Measurements from ENCODE around the gene PRKAG2. TPM values are rescaled to one million over a fixed set of nuclear protein-coding genes. Genes with fewer than 3 reads are reported as not detected.

Gene PRKAG2
- polyA plus RNA-seq, 5 donors = 14.3 to 21.6 (median 17.3) TPM

GRCh38 chr7:151626422-151627115 is 250.3 kb downstream of the PRKAG2 start:
- no peak for DNase-seq

GRCh38 chr7:151625606-151626005 is 251.3 kb downstream of the PRKAG2 start:
- no peak for DNase-seq

DNA sequence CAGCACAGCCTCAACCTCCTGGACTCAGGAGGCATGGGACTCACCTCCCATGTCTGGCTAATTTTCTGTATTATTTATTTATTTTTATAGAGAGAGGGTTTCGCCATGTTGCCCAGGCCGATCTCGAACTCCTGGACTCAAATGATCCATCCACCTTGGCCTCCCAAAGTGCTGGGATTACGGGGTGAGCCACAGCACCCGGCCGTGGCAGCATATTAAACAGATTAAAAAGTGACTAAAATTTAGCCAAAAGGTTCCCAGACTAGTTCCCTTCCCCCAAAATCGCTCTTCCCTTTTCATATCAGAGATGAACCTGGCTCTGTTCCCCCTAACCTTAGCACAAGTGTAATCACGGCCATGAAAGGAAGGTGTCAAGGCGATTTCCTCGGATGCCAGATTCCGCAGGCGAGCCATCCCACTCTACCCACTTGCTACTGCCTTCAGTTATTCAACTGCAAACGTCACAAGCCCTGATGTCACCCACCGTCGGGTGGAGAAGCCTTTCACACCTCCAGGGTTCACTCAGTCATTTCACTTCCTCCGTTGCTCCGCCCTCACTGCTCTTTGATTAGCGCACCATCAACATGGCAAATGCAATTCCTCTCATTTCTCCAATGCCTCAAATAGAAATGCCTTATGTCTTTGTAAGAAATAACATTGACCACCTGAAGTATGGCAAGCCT is 252.5 kb downstream of the PRKAG2 start:
- no peak for DNase-seq

DNA sequence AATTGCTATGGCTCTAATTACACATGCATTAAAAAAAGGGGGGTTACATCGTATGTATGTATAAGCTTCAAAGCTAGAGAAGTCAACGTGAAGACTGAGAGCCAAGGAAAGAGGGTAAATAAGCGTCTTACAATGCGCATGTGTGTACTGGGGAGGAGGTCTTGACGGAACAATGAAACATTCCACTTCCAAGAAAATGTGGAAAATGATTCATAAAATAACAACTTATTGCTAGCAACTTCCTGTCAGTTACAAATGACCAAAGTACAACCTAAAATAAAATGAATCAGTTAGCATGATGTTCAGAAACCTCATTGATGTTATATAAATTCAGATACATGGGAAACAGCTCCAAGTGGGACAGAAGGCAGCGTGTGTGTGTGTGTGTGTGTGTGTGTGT is 253.1 kb downstream of the PRKAG2 start:
- no peak for DNase-seq

DNA sequence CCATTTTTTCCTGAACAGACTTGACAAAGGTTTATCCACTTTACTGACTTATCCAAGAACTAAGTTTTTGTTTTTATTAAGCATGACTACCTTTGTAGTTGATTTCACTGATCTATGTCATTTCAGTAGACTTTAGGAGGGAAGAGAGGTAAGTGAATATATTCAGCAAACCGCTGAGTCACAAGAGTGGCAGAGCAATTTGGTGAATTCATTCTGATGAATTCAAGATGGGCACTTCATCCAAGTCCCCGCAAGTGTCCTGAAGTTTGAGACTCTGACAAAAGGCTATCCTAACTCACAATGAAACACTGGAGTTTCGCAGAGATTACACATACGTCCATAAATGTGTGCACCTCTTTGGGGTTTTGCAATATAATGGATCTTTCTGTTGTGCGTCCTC is 255.0 kb downstream of the PRKAG2 start:
- DNase-seq = no peak

DNA sequence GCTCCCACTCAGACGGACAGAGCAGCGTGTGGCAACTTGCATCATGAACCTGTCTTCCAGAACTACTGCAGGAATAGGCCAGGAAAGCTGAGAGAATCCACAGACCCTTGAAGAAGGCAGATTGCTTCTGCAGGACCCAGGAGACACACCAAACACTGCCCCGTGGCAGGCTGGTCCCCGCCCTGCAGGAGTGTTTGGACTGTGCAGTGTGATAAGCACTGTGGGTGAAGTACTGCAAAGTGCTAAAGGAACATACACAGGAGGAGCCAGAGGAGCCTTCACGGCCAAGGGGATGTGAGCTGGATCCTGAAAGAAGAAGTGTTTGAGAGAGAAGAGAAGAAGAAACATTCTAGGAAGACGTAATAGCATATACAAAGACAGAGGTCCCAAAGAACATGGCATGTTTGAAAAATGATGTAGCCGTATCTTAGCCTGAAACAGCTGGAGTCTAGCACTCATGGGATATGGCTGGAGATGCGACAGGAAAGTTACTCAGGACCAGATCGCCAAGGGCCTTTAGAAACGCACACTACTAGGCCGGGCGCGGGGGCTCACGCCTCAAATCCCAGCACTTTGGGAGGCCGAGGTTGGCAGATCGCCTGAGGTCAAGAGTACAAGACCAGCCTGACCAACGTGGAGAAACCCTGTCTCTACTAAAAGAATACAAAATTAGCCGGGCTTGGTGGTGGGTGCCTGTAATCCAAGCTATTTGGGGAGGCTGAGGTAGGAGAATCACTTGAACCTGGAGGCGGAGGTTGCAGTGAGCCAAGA is 260.3 kb downstream of the PRKAG2 start:
- DNase-seq = no peak

DNA sequence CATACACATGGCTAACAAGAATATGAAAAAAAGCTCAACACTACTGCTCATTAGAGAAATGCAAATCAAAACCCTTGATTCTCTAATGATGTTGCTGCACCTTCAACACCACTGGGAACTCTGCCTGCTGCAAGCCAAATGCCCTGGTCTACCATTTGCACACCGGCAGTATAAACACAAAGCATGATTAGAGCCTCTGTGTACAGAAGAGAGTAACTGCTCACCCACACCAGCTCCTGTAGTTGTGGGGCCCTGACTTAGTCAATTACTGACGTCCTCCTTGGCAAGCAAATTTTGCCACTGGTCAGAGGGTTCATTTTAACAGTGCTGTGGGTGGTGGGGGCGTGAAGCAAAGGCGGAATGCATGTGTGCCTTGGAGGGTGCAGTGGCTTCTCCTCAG is 261.1 kb downstream of the PRKAG2 start:
- no peak for DNase-seq

- DNase-seq = no peak
Observed at GRCh38 chr7:151615058-151615457, 261.9 kb downstream of the PRKAG2 start.

DNA sequence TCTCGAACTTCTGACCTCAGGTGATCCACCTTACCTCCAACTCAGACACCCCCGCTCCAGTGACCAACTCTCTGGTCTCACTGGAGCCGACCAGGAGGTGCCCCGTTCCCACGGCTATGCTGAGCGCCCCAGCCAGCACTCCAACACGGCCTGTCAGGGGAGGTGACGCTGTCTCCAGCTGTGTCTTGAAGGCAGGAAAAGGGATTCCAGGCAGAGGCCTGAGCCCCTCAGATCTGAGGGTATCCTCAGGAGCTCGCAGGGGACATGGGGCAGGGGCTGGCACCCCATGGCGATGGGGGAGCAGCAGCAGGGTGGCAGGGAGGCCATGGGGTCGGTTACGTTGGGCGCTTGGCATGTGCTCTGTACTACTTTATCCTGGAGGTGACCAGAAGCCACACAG is 262.9 kb downstream of the PRKAG2 start:
- no peak for DNase-seq

GRCh38 chr7:151611878-151612277 is 265.0 kb downstream of the PRKAG2 start:
- DNase-seq = no peak

DNA sequence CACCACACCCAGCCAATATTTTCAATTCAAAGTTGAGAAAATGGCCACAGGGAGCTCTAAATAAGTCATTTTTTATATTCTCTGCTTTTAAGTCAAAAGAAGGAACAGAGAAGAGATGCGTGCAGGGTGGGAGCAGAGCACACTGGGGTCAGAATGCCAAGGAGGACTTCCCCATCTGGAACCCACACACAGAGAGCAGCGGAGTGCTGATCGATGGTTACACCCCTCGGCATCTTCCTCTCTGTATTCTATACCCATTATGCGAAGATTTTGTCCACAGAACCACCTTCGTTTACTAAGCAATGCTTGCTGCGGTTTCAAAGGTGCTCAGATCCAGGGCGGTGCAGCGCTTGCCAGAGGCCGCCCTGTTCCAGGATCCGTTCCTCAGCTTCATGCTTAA is 265.9 kb downstream of the PRKAG2 start:
- no peak for DNase-seq

DNA sequence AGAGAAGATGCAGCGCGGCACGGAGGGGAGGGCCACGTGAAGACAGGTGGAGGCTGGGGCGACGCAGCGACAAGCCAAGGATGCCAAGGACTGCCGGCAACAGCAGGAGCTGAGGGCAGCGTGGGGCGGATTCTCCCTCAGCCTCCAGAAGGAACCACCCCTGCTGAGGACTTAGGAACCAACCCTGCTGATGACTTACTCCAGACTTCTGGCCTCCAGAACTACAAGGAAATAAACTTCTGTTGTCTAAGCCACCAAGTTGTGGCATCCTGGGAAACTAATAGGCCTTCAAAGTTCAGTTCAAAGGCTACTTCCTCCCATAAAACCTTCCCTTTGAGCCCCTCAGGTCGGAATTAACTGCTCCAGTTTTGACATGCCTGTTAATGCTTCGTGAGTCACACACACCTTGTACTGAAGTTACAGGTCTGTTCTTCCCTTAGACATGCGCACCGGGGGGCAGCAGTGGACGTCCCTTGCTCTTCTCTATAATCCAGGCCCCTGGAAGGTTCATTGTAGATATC is 268.8 kb downstream of the PRKAG2 start:
- DNase-seq = no peak

DNA sequence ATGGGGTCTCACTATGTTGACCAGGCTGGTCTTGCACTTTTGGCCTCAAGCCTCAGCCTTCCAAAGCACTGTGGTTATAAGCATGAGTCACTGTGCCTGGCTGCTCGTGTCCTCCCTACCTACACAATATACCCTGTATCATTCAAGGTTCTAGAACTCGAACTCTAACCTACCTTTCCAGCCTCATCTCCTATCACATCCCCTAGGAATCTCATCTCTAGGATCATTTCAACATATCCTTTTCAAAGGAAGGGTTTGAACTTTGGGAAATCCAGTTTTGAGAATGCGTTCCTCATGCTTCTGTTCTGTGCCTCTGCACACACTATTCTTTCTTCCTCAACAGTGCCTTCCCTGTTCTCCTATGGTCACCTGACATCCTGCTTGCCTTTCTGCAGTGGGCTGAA is 269.4 kb downstream of the PRKAG2 start:
- DNase-seq = no peak

- no peak for DNase-seq
Observed at GRCh38 chr7:151603951-151604350, 273.0 kb downstream of the PRKAG2 start.

GRCh38 chr7:151601521-151602305 is 275.2 kb downstream of the PRKAG2 start:
- DNase-seq = no peak

DNA sequence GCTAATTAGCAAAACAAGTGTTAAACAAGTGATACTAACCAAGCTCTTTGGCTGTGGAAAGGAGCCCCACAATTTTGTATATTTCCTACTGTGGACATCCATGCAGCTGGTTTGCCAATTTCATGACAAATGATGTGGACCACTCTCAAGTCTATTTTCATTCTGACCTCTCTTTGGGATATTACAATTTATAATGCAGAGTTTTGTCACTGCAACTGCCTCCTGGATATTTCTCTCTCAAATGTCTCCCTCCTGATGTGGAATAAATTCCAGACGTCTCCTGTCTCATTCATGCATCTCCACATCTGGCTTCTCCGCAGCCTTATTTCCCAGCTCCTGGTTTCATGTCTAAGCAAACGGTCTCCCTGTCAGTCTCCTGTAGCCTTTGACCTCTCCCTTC is 276.6 kb downstream of the PRKAG2 start:
- no peak for DNase-seq

- DNase-seq = no peak
Observed at GRCh38 chr7:151599401-151600227, 277.3 kb downstream of the PRKAG2 start.

GRCh38 chr7:151597541-151598444 is 279.1 kb downstream of the PRKAG2 start:
- DNase-seq = no peak

DNA sequence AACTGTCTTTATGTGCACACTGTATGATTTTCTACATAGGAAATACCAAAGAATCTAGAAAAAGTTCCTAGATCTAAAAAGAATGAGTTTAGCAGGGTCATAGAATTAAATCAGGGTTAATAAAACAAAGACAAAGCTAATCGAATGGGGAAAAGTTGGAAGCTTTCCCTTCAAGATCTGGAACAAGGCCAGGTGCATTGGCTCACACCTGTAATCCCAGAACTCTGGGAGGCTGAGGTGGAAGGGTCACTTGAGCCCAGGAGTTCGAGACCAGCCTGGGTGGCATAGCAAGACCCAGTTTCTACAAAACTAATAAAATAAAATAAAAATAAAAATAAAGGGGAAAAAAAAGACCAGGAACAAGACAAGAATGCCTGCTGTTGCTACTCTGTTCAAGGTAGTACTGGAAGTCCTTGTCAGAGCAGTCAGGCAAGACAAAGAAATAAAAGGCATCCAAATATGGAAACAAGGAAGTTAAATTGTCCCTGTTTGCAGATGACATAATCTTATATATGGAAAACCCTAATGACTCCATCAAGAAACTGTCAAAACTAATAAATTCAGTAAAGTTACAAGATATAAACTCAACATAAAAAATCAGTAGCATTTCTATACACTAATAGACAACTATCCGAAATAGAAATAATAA is 281.1 kb downstream of the PRKAG2 start:
- no peak for DNase-seq
